ENCODE results near the gene HSF4. TPM values are rescaled to one million over a fixed set of nuclear protein-coding genes. Genes with fewer than 3 reads are reported as not detected.

The HSF4 gene, protein sequence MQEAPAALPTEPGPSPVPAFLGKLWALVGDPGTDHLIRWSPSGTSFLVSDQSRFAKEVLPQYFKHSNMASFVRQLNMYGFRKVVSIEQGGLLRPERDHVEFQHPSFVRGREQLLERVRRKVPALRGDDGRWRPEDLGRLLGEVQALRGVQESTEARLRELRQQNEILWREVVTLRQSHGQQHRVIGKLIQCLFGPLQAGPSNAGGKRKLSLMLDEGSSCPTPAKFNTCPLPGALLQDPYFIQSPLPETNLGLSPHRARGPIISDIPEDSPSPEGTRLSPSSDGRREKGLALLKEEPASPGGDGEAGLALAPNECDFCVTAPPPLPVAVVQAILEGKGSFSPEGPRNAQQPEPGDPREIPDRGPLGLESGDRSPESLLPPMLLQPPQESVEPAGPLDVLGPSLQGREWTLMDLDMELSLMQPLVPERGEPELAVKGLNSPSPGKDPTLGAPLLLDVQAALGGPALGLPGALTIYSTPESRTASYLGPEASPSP
- total RNA-seq (2022; extraction: Qiagen RNA extraction; ENCODE audit: low read depth): 11.9 to 16.5 TPM (median 13.2 TPM) in 5 replicates

DNA sequence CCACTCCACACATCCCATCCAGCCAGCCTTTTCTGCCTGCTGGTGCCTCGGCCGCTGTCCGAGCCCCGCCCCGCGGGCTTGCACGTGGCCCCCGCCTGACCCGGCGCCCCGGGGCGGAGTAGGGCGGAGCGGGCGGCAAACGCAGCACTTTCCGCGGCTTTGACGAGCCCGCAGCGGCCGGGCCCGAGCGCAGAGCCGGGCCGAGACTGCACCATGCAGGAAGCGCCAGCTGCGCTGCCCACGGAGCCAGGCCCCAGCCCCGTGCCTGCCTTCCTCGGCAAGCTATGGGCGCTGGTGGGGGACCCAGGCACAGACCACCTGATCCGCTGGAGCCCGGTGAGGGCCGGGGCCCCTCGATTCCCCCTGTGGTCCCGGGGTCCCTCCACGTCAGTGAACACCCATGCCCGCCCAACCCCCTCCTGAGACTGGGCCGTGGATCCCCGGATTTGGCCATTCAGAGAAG, at the start of gene HSF4:
Gene HSF4, plus strand, starts transcription at position 147 of the 463 bp plus-strand sequence. Its CDS starts 67 bp downstream, at position 214.

DNA sequence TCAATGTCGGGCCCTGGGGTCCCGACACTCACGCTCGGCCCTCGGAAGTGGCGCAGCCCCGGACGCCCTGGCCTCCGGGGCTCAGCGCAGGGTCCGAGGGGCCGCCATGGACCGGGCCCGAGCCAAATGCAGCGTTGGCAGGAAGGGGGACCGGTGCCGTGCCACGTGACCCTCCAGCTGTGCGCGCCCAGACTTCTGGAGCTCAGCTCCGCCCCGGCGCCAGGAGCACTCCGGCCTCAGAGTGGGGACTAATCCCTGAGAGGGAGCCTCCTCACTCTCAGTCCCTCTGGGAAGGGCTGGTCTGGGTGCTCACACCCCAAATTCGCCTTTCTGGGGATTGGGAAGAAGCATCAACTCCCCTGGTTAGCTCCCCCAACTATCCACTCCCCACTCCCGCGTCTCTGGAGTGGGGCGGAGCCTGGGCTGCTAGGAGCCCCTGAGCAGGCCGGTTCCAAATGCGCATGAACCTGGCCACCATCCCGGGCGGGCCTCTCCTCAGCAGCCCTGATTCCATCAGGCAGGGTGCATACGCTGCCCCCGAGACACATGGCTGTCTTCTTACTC, 13.6 kb upstream of the HSF4 start, which contains the start of gene B3GNT9:
Gene B3GNT9, minus strand, starts transcription at position 166 of the 564 bp plus-strand sequence. CDS start 513 bp downstream, outside the sequence.

GRCh38 chr16:67170168-67170948, 5.8 kb downstream of the HSF4 start, which contains the start of gene NOL3:
TSS of gene NOL3 (plus strand) at chr16:67170538.

GRCh38 chr16:67183627-67184452, 19.3 kb downstream of the HSF4 start, which contains the start of gene MATCAP1:
TSS of gene MATCAP1 (minus strand) at chr16:67183963. CDS start at chr16:67180610, 3,353 bp downstream.

GRCh38 chr16:67190041-67190440, 25.5 kb downstream of the HSF4 start, which contains the start of gene EXOC3L1:
TSS of gene EXOC3L1 (minus strand) at chr16:67190136. CDS start at chr16:67189676, 460 bp downstream.

DNA sequence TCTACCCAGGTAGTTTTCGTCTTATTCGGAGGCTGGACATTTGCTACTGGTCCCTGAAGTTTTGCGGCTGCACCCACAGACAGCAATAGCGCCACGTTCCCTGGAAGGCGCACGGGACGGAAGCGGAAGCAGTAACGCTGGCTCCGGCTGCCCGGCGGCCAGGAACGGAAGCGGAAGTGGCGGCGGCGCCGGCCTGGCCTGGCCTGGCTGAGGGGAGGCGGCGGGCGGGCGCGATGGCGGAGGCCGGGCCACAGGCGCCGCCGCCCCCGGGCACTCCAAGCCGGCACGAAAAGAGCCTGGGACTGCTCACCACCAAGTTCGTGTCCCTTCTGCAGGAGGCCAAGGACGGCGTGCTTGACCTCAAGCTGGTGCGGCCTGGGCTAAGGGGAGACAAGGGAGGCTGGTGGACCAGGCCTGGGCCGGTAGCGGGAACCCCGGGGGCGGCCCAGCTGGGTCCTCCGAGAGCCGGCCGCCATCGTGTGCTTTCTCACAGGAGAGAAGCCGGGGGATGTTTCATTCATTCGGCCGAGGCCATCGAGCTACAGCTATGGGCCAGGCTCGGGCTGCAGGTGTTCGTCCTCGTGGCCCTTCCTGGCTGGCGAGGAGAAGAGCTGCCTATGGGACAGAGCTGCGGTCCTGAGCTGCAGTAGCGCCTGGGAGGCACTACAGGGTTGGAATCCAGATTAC, 27.6 kb downstream of the HSF4 start, which contains the start of gene E2F4:
Gene E2F4, plus strand, starts transcription at position 161 of the 687 bp plus-strand sequence. Its CDS starts 73 bp downstream, at position 234.

GRCh38 chr16:67199011-67199807, 34.7 kb downstream of the HSF4 start, which contains the start of gene ELMO3:
TSS of gene ELMO3 (plus strand) at chr16:67199131. CDS start at chr16:67199327, 196 bp downstream.

Other genes starting within 250 kb of the HSF4 start
- gene CDH16, start 245.9 kb upstream of the HSF4 start, total RNA-seq (2022; extraction: Qiagen RNA extraction; ENCODE audit: low read depth): 2.2 to 2.6 TPM (median 2.6 TPM) in 5 replicates
- gene RRAD, start 239.2 kb upstream of the HSF4 start, total RNA-seq (2022; extraction: Qiagen RNA extraction; ENCODE audit: low read depth): 19.1 to 31.3 TPM (median 25.8 TPM) in 5 replicates
- 157 to 187 TPM (median 178 TPM) in 5 replicates for gene CIAO2B, start 230.3 kb upstream of the HSF4 start, total RNA-seq (2022; extraction: Qiagen RNA extraction; ENCODE audit: low read depth)
- 26.9 to 35.6 TPM (median 31.3 TPM) in 5 replicates for gene CES2, start 229.2 kb upstream of the HSF4 start, total RNA-seq (2022; extraction: Qiagen RNA extraction; ENCODE audit: low read depth)
- 1.8 to 2.5 TPM (median 2.3 TPM) in 5 replicates for gene CES3, start 203.5 kb upstream of the HSF4 start, total RNA-seq (2022; extraction: Qiagen RNA extraction; ENCODE audit: low read depth)
- gene CES4A, start 176.2 kb upstream of the HSF4 start, total RNA-seq (2022; extraction: Qiagen RNA extraction; ENCODE audit: low read depth): 1.8 to 2.7 TPM (median 2.0 TPM) in 5 replicates
- gene CBFB, start 135.6 kb upstream of the HSF4 start, total RNA-seq (2022; extraction: Qiagen RNA extraction; ENCODE audit: low read depth): 46.6 to 53.6 TPM (median 51.6 TPM) in 5 replicates
- 24.3 to 26.8 TPM (median 25.6 TPM) in 5 replicates for gene PHAF1, start 54.8 kb upstream of the HSF4 start, total RNA-seq (2022; extraction: Qiagen RNA extraction; ENCODE audit: low read depth)
- 7.7 to 9.5 TPM (median 9.0 TPM) in 5 replicates for gene B3GNT9, start 13.7 kb upstream of the HSF4 start, total RNA-seq (2022; extraction: Qiagen RNA extraction; ENCODE audit: low read depth)
- gene TRADD, start 4.8 kb upstream of the HSF4 start, total RNA-seq (2022; extraction: Qiagen RNA extraction; ENCODE audit: low read depth): 16.1 to 19.2 TPM (median 18.6 TPM) in 5 replicates
- gene FBXL8, start 4.8 kb upstream of the HSF4 start, total RNA-seq (2022; extraction: Qiagen RNA extraction; ENCODE audit: low read depth): 3.4 to 9.0 TPM (median 8.0 TPM) in 5 replicates
- 76.4 to 107 TPM (median 89.9 TPM) in 5 replicates for gene NOL3, start 5.8 kb downstream of the HSF4 start, total RNA-seq (2022; extraction: Qiagen RNA extraction; ENCODE audit: low read depth)
- 5.4 to 8.4 TPM (median 6.3 TPM) in 5 replicates for gene MATCAP1, start 19.2 kb downstream of the HSF4 start, total RNA-seq (2022; extraction: Qiagen RNA extraction; ENCODE audit: low read depth)
- 0.09 to 0.30 TPM (median 0.23 TPM) in 3 of 5 replicates, not detected in the others for gene EXOC3L1, start 25.4 kb downstream of the HSF4 start, total RNA-seq (2022; extraction: Qiagen RNA extraction; ENCODE audit: low read depth)
- 82.2 to 98.8 TPM (median 95.1 TPM) in 5 replicates for gene E2F4, start 27.4 kb downstream of the HSF4 start, total RNA-seq (2022; extraction: Qiagen RNA extraction; ENCODE audit: low read depth)
- gene ELMO3, start 34.4 kb downstream of the HSF4 start, total RNA-seq (2022; extraction: Qiagen RNA extraction; ENCODE audit: low read depth): 0.99 to 1.5 TPM (median 1.4 TPM) in 5 replicates
- 87.8 to 98.8 TPM (median 94.3 TPM) in 5 replicates for gene TMEM208, start 62.4 kb downstream of the HSF4 start, total RNA-seq (2022; extraction: Qiagen RNA extraction; ENCODE audit: low read depth)
- 47.9 to 66.5 TPM (median 61.3 TPM) in 5 replicates for gene FHOD1, start 82.7 kb downstream of the HSF4 start, total RNA-seq (2022; extraction: Qiagen RNA extraction; ENCODE audit: low read depth)
- gene SLC9A5, start 84.2 kb downstream of the HSF4 start, total RNA-seq (2022; extraction: Qiagen RNA extraction; ENCODE audit: low read depth): 1.4 to 1.7 TPM (median 1.6 TPM) in 5 replicates
- gene PLEKHG4, start 114.8 kb downstream of the HSF4 start, total RNA-seq (2022; extraction: Qiagen RNA extraction; ENCODE audit: low read depth): 11.0 to 14.2 TPM (median 12.3 TPM) in 5 replicates
- gene KCTD19, start 162.0 kb downstream of the HSF4 start, total RNA-seq (2022; extraction: Qiagen RNA extraction; ENCODE audit: low read depth): 0.14 to 0.79 TPM (median 0.43 TPM) in 5 replicates
- 0.21 to 0.35 TPM (median 0.21 TPM) in 3 of 5 replicates, not detected in the others for gene LRRC36, start 162.1 kb downstream of the HSF4 start, total RNA-seq (2022; extraction: Qiagen RNA extraction; ENCODE audit: low read depth)
- gene TPPP3, start 228.8 kb downstream of the HSF4 start, total RNA-seq (2022; extraction: Qiagen RNA extraction; ENCODE audit: low read depth): 8.6 to 14.2 TPM (median 12.1 TPM) in 5 replicates